ENCODE data around the gene TMEM156. TPM values are rescaled to one million over a fixed set of nuclear protein-coding genes. Genes with fewer than 3 reads are reported as not detected.

The TMEM156 gene
- total and polyA plus RNA-seq, 2 of the 4 experiments (the other 2 are of a cell fraction) = 0.53 to 0.54 TPM

DNA sequence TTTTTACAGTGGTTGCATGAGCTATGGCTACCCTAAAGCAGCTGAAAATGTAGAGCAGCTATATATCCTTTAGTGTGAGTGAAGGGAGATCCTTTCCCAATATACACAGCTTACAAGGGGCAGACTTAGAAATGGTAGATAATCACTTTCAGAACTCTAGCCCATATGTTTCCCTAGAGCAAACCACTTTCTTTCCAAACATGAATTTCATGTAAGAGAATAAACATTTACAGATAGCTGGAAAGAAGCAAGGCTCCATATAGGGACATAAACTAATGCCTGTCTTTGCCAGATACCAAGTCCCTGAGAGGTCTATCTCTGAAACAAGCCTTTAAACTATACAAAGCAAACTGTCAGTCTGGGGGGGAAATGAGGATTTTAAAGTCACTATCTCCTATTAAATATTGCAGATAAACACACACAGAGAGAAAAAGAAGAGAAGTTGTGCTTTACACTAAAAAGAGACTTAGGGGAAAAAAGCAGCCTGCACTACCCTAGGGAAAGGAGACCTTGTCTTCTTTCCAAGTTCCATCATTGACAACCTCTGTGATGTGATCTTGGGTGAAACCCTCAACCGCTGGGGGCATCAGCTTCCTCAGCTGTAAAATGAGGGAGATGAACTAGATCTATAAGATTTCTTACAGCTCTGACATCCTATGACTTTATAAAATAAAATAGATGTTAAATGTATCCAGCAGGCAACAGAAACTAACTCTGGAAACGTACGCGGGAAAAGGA lies 73.6 kb downstream of the TMEM156 start:
- DNase-seq = peak; percentile 87
- Histone ChIP-seq H3K4ac (ENCODE audit: low read depth, low read length) (peak overlapping the region; percentile 96), H2AFZ (replicated peaks; ENCODE audit: low read length, poor library complexity) (no peak overlapping the region), H2AK9ac (replicated peaks; ENCODE audit: low read depth, low read length, poor library complexity) (no peak overlapping the region), H3K9me3 (ENCODE audit: control insufficient read depth, insufficient read depth, low read length) (no peaks in the 10 kb centered on the region), H3K23ac (ENCODE audit: low read depth, low read length) (peak overlapping the region; percentile 98), H4K20me1 (ENCODE audit: insufficient read depth, low read length) (no peaks in the 10 kb centered on the region), H4K8ac (ENCODE audit: low read depth in 2 of 2, low read length in 2 of 2) (peak overlapping the region; percentile 96 to 99), H2BK15ac (ENCODE audit: low read depth, low read length) (peak overlapping the region; percentile 86), H3K56ac (ENCODE audit: extremely low read depth, insufficient read depth, low read length) (peak overlapping the region; percentile 98), H3K4me1 (ENCODE audit: control insufficient read depth, insufficient read depth, low read length) (peaks cover 10% of the 10 kb centered on the region), H2BK20ac (ENCODE audit: low read depth, low read length) (peak overlapping the region; percentile 96), H3K4me3 (ENCODE audit: insufficient read depth, low read depth, low read length) (no peak overlapping the region), H2AK5ac (ENCODE audit: low read depth, low read length) (peak overlapping the region; percentile 95), H4K91ac (ENCODE audit: insufficient read depth, low read depth, low read length) (peak overlapping the region; percentile 99), H3K36me3 (ENCODE audit: control insufficient read depth, insufficient read depth, low read length) (no peaks in the 10 kb centered on the region), H3K14ac (replicated peaks; ENCODE audit: low read depth, low read length) (peak overlapping the region; percentile 99), H4K5ac (ENCODE audit: low read depth, low read length) (peak overlapping the region; percentile 100), H3K79me1 (ENCODE audit: low read depth in 1 of 2, low read length in 2 of 2) (no peaks in the 10 kb centered on the region), H2BK5ac (ENCODE audit: low read depth, low read length, poor library complexity, severe bottlenecking) (peak overlapping the region; percentile 96), H3K27ac (ENCODE audit: insufficient read depth, low read length) (peak overlapping the region; percentile 100), H3K9ac (ENCODE audit: low read depth, low read length) (peak overlapping the region; percentile 68), H3K9me1 (ENCODE audit: insufficient read depth, low read length) (no peaks in the 10 kb centered on the region), H3K27me3 (ENCODE audit: control insufficient read depth, insufficient read depth, low read length) (no peaks in the 10 kb centered on the region), H3K18ac (ENCODE audit: low read depth, low read length) (peak overlapping the region; percentile 100), H3K4me2 (ENCODE audit: low read depth, low read length) (peak overlapping the region; percentile 69; the same call in 1 of the 2 replicates), H2BK120ac (ENCODE audit: low read depth, low read length) (peak overlapping the region; percentile 99)
- dilution Hi-C loops (cut with HindIII; ENCODE audit: low sequenced_read_pairs, unreplicated experiment) (no loop called here), in situ Hi-C loops (cut with MboI; ENCODE audit: low sequenced_read_pairs) (no loop called here), intact Hi-C loops (cut with micrococcal nuclease) (no loop called here)
- no peak for TF ChIP-seq FOS (IDR thresholded peaks at IDR 0.05; ENCODE audit: low read depth, low read length)
- TF ChIP-seq CEBPB (IDR thresholded peaks at IDR 0.05; ENCODE audit: low read depth, low read length) = no peak
- TF ChIP-seq ELK1 (IDR thresholded peaks at IDR 0.05; ENCODE audit: borderline replicate concordance, low read depth, low read length) = no peak
- TF ChIP-seq USF2 (IDR thresholded peaks at IDR 0.05; ENCODE audit: low read depth, low read length) = no peak
- TF ChIP-seq, protein P1, sequence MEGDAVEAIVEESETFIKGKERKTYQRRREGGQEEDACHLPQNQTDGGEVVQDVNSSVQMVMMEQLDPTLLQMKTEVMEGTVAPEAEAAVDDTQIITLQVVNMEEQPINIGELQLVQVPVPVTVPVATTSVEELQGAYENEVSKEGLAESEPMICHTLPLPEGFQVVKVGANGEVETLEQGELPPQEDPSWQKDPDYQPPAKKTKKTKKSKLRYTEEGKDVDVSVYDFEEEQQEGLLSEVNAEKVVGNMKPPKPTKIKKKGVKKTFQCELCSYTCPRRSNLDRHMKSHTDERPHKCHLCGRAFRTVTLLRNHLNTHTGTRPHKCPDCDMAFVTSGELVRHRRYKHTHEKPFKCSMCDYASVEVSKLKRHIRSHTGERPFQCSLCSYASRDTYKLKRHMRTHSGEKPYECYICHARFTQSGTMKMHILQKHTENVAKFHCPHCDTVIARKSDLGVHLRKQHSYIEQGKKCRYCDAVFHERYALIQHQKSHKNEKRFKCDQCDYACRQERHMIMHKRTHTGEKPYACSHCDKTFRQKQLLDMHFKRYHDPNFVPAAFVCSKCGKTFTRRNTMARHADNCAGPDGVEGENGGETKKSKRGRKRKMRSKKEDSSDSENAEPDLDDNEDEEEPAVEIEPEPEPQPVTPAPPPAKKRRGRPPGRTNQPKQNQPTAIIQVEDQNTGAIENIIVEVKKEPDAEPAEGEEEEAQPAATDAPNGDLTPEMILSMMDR (conservative IDR thresholded peaks at IDR 0.05; ENCODE audit: low read depth, low read length) = 0 out of 2 replicates have a peak, but pooled peaks have one; percentile 13
- TF ChIP-seq POLR2A (IDR thresholded peaks at IDR 0.05; ENCODE audit: low read depth, low read length) = no peak
- TF ChIP-seq RCOR1 (IDR thresholded peaks at IDR 0.05; ENCODE audit: insufficient replicate concordance, low read length) = no peak
- no peak for TF ChIP-seq BHLHE40 (IDR thresholded peaks at IDR 0.05; ENCODE audit: low read depth, low read length)
- peak; percentile 92 for ATAC-seq (ENCODE audit: low read depth)
- WGBS, 2 experiments (ENCODE audit: extremely low coverage in 2 of 2, insufficient read length in 1 of 2) = no CpG with 5 or more reads among the region's 4 CpGs
- ChIA-PET CTCF (interaction anchor here (0.6 to 0.8 kb wide), 2 partner anchors 72 to 86 kb away, joined by 3 read pairs; no protein-coding TSS in a partner anchor), POLR2A (ENCODE audit: unreplicated experiment) (interaction anchor here (1.1 to 1.2 kb wide), 2 partner anchors 9 to 86 kb away, joined by 3 to 5 read pairs; no protein-coding TSS in a partner anchor)
- no TSS peak for BruUV-seq (replicated peaks)

Measured in IMR-90 (cell line).